NB4 (cell line): ENCODE measurements around the gene PNMA8C.

Experiments
- CTCF ChIP-seq: IDR thresholded peaks from one replicate; pipeline ENCODE4 v1.5.1; 2012; ENCODE audit warnings: low read depth, low read length
- MYC ChIP-seq: IDR thresholded peaks from 2 replicates; pipeline ENCODE4 v1.6.1; 2011; ENCODE audit warnings: low read depth, low read length

GRCh38 chr19:46446021-46446420 is 17.3 kb upstream of the PNMA8C start:
- TF ChIP-seq CTCF (no peak), MYC (no peak)
